Testis (tissue), 2 donors: Measurements from ENCODE around the gene DRC7.

ENCODE experiments used
- CTCF ChIP-seq, 3 experiments: fragments of 450-650 bp in 2 of 3; fragments of 200-600 bp in 1 of 3; sonication (generic) in 1 of 3; IDR thresholded peaks; one replicate each; pipeline ENCODE4 v1.5.1; 2016 to 2019; ENCODE audit warnings: antibody characterized with exemption in 3 of 3, mild to moderate bottlenecking in 2 of 3, moderate library complexity in 1 of 3
- POLR2A ChIP-seq: fragments of 450-650 bp; IDR thresholded peaks from one replicate; pipeline ENCODE4 v1.6.1; 2017; ENCODE audit warnings: antibody characterized with exemption, mild to moderate bottlenecking, moderate library complexity

DNA sequence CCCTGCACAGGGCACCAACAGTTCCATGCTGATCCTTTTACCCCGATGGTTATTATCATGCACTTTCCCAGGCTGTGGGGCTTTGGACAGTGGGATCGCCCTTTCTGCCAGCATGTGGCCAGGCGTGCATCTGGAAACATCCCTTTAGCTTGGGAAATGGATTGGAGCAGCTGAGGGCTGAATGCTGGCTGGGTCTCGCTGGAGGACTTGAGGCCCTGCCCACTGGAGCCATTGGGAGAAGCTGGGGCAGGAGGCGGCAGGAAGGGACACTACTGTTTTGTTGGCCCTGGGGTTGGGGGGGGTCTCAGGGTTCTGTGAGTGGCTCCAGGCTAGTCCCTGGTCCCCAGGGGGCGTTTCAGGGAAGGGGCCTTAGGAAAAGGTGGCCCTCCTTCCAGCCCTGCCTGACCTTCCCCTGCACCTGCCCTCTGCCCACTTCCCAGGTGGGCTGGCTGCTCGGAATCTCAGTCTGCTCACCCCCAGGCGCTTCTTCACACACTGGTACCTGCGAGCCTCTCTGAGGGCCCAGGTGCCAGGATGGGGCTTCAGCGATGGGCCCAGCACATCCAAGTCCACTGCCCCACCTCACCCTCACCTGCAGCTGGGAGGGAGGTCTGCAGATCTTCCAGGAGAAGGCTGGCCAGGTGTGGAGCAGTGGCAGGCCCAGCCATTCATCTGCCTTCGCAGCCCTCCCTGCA, 28.1 kb upstream of the DRC7 start:
- TF ChIP-seq CTCF (IDR thresholded peaks at IDR 0.05) (no peak), POLR2A (no peak)
